ENCODE results near the gene MACF1.

GRCh38 chr1:39485046-39485803, 280.7 kb downstream of the MACF1 start:
- no peak for TF ChIP-seq EZH2phosphoT487 (IDR thresholded peaks at IDR 0.05; ENCODE audit: borderline replicate concordance, low read length)
- TF ChIP-seq CTCF (conservative IDR thresholded peaks at IDR 0.05; ENCODE audit: low read depth, low read length), result no peak
- TF ChIP-seq EZH2 (IDR thresholded peaks at IDR 0.05; ENCODE audit: low read length, unreplicated experiment), result no peak

Data from PC-3 (cell line).